NCI-H1694 treated with DMSO at 0.1 percent for 48 hours (cell line): ENCODE measurements around the gene ETV5.

ENCODE experiments used
- DNase-seq: peaks from one replicate; lab custom pipeline; 2025; lab: John Stamatoyannopoulos, UW

The ETV5 gene

DNA sequence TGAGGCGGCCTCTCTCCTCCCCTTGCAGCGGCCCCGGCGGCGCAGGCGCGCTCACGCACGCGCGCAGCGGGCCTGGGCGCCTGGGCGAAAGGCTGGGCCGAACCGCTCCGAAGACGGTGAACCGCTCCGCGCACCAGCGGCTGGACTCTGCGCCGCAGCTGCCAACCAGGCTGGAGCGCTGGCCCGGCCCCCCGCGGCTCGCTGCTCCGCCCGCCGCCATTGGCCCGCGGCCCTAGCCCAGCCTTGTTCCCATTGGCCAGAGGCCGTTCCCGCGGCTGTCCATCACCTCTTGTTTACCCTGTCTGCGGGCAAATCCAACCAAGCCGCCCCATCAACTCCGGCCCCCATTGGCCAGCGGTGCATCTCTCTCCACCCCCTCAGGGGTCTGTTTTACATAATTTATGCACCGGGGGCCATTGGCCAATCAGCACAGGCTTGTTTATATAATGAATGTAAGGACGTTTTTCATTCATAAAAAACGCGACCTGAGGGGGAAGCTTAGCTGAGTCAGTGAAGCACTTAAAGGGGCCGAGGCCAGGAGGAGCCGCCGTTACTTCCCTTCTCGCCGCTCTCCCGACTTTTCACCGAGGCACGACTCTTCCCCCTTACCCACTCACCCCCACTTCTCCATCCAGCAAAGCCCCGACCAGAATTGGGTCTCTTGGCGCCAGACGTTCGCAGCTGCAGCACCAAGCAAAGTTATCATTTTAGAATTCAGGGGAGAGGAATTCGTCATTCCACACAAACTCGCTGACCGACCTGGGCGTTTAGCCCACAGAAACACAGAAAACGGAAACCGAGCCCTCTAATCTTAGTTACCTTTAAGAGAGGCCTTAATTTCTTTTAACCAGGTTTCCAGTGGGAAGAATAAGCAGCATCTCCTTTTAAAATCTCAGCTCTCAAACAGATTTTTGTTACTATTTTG lies at the start of gene ETV5:
Gene ETV5 (minus strand): TSS at position 149 of the 925 bp plus-strand sequence. CDS start 3,221 bp downstream, outside the sequence.
- DNase-seq, result peak; percentile 99

DNA sequence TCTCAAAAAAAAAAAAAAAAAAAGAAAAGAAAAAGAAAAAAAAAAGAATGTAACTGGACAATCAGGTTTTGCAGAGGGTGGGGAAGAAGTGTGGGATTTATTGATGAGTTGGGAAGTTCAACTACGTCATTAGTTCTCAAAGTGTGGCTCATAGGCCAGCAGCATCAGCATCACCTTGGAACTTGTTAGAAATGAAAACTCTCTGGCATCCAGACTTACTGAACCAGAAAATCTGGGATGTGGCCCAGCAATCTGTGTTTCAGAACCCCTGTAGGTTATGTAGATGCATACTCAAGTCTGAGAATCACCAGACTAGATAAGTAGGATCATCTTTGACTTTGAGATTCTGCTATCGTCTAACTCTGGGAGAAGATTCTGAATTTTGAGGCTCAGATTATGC lies 45.8 kb upstream of the ETV5 start:
- DNase-seq, result no peak

DNA sequence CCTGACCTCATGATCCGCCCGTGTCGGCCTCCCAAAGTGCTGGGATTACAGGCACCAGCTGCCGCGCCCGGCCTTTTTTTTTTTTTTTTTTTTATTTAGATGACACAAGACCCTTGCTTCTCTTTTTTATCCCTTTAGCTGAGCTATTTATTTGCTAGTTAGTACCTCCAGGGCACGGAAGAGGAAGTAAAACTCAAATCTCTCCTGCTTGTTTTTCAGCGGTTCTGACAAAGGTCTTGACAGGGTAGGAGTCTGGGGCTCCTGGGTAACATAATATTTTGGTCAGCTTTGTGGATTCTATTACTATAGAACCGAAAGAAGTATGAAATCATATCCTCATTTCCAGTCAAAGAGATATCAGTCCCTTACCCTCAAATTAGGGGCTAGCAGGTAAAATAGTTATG lies 44.0 kb upstream of the ETV5 start:
- DNase-seq, result no peak

DNA sequence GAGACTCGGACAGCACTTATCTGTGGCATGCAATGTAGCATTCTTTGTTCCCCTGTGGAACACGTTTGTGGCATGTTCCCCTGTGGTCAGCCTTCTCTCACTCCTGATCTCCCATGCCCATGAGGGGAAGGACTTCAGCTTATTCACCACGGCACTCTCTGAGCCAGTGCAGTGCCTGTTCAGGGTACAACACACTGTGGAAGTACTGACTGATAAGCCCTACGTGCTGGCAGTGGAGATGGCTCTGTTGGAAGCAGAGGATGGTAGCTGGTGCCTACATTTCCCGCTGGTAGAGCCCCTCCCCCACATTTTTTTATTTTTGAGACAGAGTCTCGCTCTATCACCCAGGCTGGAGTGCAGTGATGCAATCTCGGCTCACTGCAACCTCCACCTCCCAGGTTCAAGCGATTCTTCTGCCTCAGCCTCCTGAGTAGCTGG lies 43.5 kb upstream of the ETV5 start:
- no peak for DNase-seq

DNA sequence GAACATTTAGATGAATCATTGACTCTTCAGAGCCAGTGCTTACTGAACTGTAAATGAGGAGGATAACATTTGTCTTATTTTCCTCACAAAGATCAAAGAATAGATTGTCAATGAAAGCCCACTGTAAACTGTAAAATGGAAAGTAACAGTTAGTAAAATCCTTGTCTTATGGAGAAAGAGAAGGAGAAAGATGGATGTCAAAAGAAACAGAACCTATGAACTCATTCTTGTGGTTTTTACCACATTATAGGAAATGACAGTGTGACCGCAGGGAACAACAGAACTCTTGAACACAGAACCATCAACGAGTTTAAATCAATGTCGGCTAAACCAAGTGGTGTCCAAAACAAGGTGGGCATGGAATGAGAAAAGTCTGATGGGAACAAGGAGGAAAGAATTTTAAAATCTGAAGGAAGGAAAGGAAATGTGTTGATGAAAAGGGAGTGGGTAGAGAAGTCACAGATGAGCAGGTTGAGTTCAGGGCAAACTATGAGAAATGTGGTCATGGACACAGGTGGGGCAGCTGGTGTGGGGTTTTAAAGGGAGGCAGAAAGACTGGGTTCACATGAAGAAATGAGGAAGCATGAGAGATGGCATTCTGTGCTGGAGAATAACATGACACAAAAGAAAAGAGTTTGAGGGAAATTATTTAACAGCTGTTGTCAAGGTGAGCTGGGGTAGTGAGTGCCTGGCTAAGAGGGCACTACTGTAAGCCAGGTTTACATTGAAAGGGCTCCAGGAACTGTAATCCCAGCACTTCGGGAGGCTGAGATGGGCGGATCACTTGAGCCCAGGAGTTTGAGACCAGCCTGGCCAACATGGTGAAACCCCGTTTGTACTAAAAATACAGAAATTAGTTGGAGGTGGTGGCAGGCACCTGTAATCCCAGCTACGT lies 42.4 kb upstream of the ETV5 start:
- DNase-seq, result no peak

DNA sequence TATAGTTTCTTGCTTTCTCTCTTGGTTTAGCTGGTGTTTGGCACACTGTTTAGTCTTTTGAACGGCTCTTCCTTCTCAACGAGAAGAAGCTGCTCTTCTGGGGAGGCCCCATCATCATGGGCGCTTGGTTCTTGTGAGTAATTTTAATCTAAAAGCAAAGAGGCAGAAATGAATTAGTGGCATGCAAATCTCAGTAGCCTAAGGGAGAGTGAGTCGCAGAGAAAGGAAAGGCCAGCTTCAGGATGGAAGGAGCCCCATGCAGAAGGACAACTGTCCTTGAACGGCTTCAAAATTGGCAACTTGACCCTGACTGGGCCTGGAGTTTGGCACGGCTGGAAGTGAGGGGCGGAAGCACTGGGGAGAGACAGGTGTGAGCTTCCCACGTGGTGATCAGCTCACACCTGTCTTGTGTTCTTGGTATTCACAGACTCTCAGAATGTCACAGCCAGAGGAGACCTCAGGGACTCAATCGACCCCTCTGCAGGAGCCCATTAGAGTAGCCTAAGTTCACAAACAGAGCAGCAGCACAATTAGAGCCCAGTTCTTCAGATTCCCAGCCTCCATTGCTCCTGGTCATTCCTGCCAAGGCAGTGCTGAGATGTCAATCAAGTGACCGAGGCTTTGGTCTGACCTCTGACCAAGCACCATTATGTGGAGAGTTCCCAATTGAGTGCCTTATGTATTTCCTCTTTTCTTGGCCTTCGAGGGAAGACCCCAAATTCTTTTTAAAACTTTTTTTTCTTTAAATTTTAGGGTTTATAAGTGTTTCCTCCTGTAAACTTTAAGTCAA lies 41.3 kb upstream of the ETV5 start:
- DNase-seq, result no peak

DNA sequence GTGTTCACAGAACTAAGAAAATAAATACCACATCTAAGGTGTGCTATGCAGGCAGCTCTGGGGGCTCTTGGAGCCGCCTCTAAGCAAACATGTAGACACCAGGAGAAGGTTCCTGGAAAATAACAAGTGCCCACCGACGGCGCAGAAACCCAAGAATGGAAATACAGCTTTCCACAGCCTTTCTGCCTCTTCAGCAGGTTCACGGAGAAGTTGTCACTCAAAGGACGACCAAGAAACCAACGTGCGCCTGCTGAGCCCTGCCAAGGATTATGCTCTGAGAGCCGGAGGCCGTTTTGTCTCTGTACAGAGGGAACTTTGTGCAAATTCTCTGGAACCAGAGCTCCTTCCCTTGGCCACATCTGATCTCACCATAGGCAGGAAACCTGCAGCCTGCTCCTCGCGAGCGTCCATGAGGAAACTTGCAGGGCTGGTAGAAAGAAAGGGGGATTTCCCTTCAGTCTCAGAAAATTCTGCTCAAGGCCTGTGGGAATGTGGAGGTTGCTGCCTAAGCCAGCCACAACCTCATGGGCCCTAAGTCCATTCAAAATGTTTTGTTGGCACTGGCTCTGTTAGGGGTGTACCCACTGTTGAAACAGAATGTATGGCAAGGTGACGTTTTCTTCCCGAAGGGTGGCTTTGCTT lies 40.6 kb upstream of the ETV5 start:
- no peak for DNase-seq

DNA sequence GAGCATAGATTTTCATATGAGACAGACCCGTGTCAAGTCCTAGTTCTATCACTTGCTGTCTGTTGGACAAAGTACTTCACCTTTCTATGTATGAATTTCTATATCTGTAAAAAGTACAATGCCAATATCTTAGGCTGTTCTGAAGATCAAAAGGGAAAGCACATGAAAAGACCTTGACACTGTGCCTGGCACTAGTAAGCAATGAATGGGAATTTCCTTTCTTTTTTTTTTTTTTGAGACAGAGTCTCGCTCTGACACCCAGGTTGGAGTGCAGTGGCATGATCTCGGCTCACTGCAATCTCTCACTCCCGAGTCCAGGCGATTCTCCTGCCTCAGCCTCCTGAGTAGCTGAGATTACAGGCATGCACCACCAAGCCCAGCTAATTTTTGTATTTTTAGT lies 35.4 kb upstream of the ETV5 start:
- DNase-seq, result no peak

DNA sequence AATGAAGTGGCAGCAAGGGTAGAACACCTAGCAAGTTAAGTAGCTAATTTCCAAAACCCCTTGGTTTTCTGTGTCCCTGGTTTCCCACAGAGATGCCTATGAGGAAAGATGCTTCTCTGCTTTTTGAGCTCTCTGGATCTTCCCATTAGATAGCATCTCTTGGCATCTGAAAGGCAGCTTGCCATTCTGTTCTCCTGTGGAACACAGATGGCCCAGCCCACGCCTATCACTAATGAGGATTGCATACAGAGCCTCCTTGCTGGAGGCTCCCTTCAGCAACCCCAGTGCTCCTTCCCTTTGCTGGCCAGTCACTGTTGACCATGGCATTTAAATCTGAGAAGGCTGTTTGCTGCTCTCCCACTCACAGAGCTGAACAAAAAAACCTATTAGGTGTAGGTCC lies 34.4 kb upstream of the ETV5 start:
- peak; percentile 86 for DNase-seq

DNA sequence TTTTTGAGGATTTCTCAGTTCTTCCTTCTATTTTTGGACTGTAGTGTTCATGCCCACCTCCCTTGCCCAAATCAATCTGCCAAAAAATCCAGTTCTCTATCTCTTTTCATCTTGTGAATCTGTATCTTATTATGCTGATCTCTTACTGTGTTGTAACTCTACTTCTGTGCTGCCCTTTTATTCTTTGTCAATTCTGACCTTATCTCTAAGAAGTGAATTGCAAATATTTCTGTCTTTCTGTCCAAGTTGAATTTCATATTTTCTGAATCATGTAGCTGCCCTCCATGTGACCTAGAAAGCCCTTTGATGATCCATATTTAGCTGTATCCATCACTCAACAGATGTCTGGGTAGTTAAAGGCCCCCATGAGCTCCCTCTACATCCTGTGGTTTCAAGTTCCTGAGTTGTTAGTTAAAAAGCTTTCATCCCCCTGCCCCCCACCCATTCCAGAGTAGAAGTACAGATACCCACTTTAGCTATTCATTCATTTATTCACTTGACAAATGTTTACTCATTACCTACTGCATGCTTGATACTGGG lies 33.6 kb upstream of the ETV5 start:
- peak; percentile 53 for DNase-seq

DNA sequence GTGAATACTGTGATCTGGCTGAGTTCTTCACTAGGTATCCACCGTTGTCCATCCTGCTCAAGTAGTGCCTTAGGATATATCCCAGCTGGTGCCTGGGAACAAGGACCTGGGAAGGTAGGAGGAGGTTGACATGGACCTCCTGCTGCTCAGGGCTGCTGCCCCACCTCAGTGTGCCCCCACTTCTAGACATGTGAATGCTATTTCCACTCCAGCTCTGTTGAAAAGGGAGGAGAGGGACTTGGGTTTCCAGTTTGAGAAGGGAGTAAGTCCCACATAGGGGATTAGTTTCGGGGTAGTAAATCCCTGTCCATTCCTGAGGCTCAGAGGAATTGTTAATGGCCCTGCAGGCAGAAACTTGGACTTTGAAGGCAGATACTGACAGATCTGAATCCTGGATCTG lies 32.9 kb upstream of the ETV5 start:
- no peak for DNase-seq

DNA sequence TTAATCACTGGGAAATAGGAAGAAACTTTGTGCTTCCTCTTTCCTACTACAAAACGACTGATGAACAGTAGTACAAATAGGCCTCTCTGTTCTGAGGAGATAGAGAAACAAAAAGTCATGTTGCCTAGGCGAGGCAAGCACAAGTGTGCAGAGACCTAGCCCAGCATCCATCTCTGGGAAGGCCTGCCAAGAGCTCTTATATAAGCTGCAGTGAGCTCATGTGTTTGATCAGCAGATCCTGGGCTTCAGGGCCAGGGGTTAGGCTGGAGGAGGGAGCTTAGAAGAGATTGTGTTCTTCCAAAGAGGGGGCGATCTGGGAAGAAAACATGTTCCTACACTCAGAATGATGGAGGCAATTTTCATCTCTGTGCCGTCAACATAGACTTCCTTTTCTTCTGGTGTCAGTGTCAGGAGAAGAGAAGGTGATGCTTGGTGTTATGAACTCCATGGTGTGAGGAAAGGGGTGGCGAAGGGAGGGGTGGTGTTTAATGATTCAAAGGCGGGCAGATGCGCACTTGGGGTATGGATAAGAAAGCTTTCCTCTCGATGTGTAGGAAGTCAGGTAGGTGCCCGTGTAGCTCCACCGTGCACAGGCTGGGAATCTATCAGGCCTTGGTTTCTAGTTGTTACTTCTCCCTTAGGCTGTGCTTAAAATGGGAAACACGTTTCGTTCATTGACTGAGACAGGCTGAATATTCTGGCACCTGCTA lies 29.5 kb upstream of the ETV5 start:
- no peak for DNase-seq

DNA sequence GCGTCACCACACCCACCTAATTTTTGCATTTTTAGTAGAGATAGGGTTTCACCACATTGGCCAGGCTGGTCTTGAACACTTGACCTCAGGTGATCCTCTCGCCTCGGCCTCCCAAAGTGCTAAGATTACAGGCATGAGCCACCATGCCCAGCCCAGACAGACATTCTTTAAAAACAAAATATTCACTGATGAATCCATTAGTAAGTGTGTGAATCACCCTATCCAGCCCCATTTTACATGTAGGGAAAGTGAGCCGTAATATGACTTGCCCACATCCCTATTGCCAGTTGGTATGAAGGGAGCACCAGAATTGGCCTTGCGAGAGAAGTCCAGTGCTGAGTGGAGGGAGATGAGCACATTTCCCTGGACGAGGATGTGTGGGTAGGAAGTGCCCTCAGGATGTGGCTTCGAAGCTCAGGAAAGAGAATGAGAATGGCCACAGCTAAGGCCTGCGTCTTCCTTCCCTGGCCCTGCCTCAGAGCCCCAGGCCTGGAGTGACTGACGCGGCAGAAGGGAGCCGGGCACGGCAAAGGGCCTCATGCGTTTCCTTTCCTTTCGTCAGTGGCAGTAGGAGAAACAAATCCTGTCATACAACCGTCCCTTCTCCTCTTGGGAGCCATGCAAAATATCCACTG lies 28.3 kb upstream of the ETV5 start:
- DNase-seq, result no peak

DNA sequence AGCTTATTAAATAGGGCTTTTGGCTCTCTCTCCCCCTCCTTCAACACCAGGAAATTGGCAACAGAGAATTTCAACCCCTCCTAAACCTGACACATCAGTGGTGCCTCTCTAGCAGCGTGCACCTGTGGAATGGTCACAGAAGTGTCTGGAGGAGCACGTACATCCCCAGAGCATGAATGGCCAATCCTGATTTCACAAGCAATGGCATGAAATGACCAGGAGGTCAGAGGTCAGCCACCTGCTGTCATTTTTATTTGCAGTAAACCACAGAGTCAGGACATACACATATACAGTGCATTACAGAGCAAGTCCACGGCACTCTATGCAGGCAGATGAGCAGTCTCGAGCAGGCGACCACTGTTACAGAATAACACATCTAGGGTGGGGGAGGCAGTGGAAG lies 25.1 kb upstream of the ETV5 start:
- no peak for DNase-seq

DNA sequence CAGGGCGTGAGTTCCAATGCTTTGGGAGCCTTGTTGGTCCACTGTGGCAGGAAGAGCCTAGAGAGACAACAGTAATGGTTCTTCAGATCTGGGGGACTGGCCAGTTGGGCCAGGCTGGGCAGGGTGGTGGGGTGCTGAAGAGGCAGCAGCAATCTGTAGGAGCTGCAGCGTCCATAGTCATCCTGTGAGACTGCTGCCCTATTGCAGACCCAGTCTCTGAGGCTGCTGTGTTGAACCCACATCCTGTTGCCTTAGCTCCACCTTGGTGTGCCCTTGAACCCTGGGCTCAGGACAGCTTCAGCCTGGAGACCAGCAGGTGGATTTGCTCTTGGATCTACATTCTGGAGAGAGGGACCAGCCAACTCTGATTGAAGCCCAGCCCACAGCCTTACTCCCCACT lies 23.6 kb upstream of the ETV5 start:
- no peak for DNase-seq

DNA sequence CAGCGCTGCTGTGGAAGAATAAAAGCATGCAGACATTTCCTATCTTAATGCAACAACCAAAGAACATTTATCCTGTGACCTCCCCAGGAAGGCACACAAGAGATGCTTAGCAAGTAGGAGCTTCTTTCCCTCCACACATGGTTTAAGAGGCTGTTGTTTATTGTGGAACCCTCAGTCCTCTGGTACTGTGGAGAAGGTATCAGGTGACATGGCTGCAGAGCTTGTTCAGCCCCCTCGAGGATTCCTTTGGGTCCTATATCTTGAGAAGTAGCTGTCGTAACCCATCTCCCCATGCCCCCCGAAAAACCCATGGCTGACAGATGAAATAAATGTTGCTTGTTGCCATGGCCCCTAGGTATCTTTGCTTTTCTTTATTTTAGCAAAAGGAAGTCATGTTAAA lies 20.3 kb upstream of the ETV5 start:
- DNase-seq, result no peak

DNA sequence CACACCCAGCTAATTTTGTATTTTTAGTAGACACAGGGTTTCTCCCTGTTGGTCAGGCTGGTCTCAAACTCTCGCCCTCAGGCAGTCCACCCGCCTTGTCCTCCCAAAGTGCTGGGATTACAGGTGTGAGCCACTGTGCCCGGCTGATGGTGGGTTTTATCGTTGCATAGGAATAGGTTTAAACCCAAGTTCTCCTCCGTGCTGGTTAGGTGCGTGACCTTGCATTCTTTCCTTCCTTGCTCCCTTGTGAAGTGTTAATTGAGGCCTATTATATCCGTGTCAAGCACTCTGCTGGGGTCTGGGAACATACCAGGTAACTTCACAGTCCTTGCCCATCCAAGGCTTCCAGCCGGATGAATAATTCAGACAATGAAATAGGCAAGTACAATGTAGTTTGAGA lies 19.3 kb upstream of the ETV5 start:
- no peak for DNase-seq

DNA sequence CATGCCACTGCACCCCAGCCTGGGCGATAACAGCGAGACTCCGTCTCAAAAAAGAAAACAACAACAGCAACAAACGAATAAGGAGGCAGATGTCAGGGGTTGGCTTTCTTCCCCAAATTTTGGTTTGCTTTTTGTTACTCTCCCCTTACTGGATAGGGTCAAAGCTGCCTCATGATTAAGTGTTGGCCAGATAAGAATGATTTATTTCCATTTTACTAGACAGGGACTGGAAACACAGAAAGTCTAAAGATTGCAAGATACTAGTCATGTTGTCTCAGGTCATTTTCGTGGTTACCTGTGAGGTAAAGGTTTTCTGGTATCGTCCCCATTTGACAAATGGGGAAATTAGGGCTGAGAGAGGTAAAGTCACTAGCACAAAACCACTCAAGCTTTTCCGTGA lies 18.6 kb upstream of the ETV5 start:
- DNase-seq, result no peak

DNA sequence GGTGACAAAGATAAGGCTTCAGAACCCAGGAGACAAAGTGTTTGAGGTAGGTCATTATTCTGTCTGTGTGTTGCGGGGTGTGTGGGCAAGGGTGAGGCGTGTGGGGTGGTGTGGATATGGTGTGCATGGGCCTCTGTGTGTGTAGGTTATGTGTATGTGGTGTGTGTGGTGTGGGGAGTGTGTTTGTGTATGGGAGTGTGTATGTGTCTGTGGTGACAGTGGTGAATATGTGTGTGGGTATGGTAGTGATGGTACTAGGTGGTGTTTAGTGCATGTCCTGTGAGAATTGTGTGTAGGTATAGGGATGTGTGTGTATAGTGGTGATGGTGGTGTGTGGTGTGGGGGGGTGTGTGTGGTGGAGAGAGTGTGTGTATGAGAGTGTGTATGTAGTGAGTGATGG lies 16.2 kb upstream of the ETV5 start:
- DNase-seq, result no peak

DNA sequence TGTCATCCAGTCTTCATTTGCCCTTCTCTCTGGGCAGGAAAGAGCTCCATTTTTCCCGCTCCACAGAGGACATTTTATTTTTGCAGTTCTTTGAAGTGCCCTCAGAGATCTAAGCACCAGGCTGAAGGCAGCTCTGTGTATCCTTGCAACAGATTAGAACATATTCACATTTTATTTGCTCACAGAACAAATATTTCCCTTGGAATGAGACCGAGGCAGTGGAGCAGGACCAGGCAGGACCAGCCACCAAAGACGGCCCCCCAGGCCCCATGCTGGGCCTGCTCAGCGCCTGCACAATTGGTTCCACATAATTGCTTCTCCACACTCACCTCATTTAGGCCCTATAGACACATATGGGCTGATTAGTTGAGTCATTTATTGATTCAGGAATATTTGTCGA lies 15.7 kb upstream of the ETV5 start:
- DNase-seq, result no peak
